Measurements from ENCODE around the gene RFT1.
A peak's percentile ranks its signal among the peaks of the same experiment; 100 is the strongest.

Gene RFT1

DNA sequence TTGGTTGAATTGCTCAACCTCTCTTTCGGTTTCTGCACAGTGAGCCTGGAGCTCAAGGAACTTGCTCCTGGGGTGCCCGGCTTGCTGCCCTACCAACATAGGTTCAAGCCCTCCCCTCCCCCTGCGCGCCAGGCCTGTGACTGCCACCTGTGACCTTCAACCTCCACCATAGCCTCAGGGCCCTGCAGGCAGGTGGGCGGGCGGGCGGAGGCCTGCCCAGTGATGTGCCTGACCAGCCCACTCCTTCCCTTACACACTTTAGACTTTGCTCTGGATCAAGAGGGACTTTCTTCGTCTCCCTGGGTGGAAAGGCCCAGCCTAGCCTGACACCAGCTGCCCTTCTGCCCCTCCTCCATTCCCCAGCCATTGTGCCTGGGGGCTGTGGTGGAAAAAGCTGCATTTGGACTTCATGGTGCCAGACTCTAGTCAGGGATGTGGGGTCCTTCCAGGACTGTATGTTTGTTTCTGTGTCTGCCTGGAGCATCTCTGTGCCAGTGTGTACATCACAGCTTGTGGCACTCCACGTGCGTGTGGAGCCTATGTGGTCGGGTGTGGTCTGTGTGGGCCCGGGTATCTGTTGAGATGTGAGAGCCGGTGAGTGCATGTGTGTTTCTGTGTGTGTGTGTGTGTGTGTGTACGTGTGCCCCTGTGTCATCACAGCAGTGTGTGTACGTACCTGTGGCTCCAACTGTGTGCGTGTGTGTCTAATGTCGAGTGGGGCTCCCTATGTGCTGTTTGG lies 40.3 kb upstream of the RFT1 start:
- peaks cover 0 to 52% (median 36%) of the 10 kb centered on the region in 5 donors for H3K36me3 ChIP-seq (ENCODE audit: control insufficient read depth in 5 of 5, insufficient read depth in 5 of 5, low read length in 5 of 5)
- peaks cover 20 to 96% (median 82%) of the 10 kb centered on the region in 5 donors for H3K4me1 ChIP-seq (ENCODE audit: control insufficient read depth in 5 of 5, insufficient read depth in 5 of 5, low read length in 5 of 5)
- H3K9me3 ChIP-seq (ENCODE audit: control insufficient read depth in 5 of 5, low read length in 5 of 5): no peaks in the 10 kb centered on the region
- H3K4me3 ChIP-seq (ENCODE audit: low read depth in 1 of 5, low read length in 5 of 5): peak overlapping the region in 3 of 5 donors; percentile 9 to 19 (median 18)
- peak overlapping the region in 1 of 5 donors; percentile 11 for H3K9ac ChIP-seq (ENCODE audit: low read length in 5 of 5)
- H3K27ac ChIP-seq (ENCODE audit: low read depth, low read length): peak overlapping the region; percentile 46
- H3K27me3 ChIP-seq (ENCODE audit: control insufficient read depth in 5 of 5, insufficient read depth in 4 of 5, low read length in 5 of 5): no peaks in the 10 kb centered on the region

DNA sequence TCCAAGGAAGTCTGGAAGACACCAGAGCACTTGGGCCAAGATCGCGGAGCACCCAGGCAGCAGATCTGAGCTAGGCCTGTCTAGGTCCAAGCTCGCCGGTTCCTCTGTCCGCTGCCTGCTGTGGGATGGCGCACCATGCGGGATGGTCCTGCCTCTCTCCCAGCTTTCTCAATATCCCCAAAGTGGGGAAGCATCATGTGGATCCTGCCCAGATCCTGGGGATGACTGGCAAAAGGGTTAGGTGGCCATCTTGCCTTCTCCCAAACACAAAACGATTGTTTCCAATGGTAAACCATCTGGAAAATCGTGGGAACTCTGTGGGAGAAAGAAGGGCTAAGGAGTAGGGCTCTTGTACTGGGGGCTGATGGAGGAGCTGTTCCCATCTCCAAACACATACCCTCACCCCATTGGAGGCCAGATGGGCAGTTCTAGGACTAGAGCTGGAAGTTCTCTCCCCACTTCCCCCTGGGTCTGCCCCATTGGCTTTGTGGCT lies 39.6 kb upstream of the RFT1 start:
- H3K36me3 ChIP-seq (ENCODE audit: control insufficient read depth in 5 of 5, insufficient read depth in 5 of 5, low read length in 5 of 5): peaks cover 0 to 52% (median 36%) of the 10 kb centered on the region in 5 donors
- H3K4me1 ChIP-seq (ENCODE audit: control insufficient read depth in 5 of 5, insufficient read depth in 5 of 5, low read length in 5 of 5): peaks cover 20 to 96% (median 82%) of the 10 kb centered on the region in 5 donors
- H3K27ac ChIP-seq (ENCODE audit: low read depth, low read length): peak overlapping the region; percentile 46
- H3K27me3 ChIP-seq (ENCODE audit: control insufficient read depth in 5 of 5, insufficient read depth in 4 of 5, low read length in 5 of 5): no peaks in the 10 kb centered on the region
- H3K9me3 ChIP-seq (ENCODE audit: control insufficient read depth in 5 of 5, low read length in 5 of 5): no peaks in the 10 kb centered on the region
- peak overlapping the region in 1 of 5 donors; percentile 34 for H3K4me3 ChIP-seq (ENCODE audit: low read depth in 1 of 5, low read length in 5 of 5)
- peak overlapping the region in 2 of 5 donors; percentile 11 to 35 for H3K9ac ChIP-seq (ENCODE audit: low read length in 5 of 5)

DNA sequence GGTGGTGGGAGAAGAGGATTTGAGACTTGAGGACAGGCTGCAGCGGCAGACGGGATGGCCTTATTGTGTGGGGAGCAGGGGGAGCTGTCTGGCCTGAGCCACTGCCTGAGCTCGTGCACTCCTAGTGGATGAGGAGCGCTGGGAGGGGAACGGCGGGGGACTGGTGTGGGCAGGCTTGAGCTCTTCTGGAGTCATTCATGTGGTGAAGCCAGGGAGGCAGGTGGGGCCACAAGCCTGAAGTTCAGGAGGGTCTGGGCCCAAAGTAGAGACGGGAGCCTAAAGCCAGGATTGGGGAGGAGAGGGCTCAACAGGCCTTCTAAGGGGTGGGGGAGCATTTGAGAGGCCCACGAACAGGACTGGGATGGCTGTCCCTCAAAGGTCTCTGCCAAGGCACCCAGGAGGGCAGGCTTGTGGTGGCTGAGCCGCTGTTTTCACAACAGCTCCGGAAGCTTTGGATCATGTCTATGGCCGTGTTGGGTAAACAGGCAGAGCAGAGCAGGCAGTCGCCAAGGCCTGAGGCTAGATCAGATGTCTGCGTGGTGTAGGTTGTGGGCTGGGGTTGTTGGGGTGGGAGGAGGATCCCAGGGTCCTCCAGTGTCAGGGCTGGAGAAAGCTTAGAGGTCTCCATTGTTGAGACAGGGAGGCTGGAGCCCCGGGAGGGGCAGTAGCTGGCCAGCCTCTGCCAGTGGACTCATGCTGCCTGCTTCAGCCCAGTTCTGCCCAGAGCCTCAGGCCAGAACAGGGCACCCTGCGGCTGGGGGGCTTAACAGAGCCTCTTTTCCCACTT lies 39.0 kb upstream of the RFT1 start:
- Histone ChIP-seq H3K9me3 (ENCODE audit: control insufficient read depth in 5 of 5, low read length in 5 of 5) (no peaks in the 10 kb centered on the region), H3K27ac (ENCODE audit: low read depth, low read length) (peak overlapping the region; percentile 46), H3K9ac (ENCODE audit: low read length in 5 of 5) (peak overlapping the region in 4 of 5 donors; percentile 11 to 63 (median 29)), H3K36me3 (ENCODE audit: control insufficient read depth in 5 of 5, insufficient read depth in 5 of 5, low read length in 5 of 5) (peaks cover 0 to 49% (median 31%) of the 10 kb centered on the region in 5 donors), H3K4me3 (ENCODE audit: low read depth in 1 of 5, low read length in 5 of 5) (peak overlapping the region in 4 of 5 donors; percentile 14 to 45 (median 28)), H3K27me3 (ENCODE audit: control insufficient read depth in 5 of 5, insufficient read depth in 4 of 5, low read length in 5 of 5) (no peaks in the 10 kb centered on the region), H3K4me1 (ENCODE audit: control insufficient read depth in 5 of 5, insufficient read depth in 5 of 5, low read length in 5 of 5) (peaks cover 20 to 97% (median 85%) of the 10 kb centered on the region in 5 donors)

DNA sequence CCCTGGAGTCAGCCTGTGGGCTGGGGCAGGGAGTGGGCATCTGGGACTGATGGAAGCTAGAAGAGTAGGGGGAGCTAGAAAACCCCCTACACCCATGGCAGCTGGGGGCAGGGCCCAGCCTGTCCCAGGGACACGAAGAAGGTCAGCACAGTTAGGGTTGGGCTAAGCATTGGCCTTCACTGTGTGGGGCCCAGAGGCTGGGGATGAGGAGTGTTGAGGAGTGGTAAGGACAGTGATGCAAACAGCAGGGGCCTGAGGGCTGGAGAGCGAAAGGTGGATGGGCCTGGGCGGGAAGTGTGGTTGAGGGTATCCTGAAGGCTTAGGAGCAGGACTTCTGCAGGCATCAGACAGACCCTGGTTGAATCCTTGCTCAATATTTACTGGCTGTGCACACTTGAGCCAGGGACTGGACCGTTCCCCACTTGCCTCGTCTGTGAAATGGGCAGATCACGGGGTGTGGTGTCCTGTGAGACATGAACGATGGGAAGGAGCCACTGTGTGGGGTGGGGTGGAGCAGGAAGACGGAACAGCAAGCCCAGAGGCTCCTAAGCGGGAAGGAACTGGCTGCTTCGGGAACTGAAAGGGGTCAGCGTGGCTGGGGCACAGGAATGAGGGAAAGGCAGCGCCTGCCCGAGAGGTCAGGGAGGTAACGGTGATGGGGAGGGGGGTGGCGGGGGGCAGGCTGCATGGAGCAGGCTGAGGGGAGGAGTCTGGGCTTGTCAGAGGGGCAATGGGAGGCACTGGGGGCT lies 38.1 kb upstream of the RFT1 start:
- peaks cover 21 to 99% (median 94%) of the 10 kb centered on the region in 5 donors for H3K4me1 ChIP-seq (ENCODE audit: control insufficient read depth in 5 of 5, insufficient read depth in 5 of 5, low read length in 5 of 5)
- H3K36me3 ChIP-seq (ENCODE audit: control insufficient read depth in 5 of 5, insufficient read depth in 5 of 5, low read length in 5 of 5): peaks cover 0 to 41% (median 23%) of the 10 kb centered on the region in 5 donors
- peak overlapping the region; percentile 78 for H3K27ac ChIP-seq (ENCODE audit: low read depth, low read length)
- H3K4me3 ChIP-seq (ENCODE audit: low read depth in 1 of 5, low read length in 5 of 5): peak overlapping the region in 3 of 5 donors; percentile 20 to 45 (median 22)
- no peaks in the 10 kb centered on the region for H3K9me3 ChIP-seq (ENCODE audit: control insufficient read depth in 5 of 5, low read length in 5 of 5)
- H3K9ac ChIP-seq (ENCODE audit: low read length in 5 of 5): peak overlapping the region in 3 of 5 donors; percentile 2 to 48 (median 47)
- H3K27me3 ChIP-seq (ENCODE audit: control insufficient read depth in 5 of 5, insufficient read depth in 4 of 5, low read length in 5 of 5): no peaks in the 10 kb centered on the region

DNA sequence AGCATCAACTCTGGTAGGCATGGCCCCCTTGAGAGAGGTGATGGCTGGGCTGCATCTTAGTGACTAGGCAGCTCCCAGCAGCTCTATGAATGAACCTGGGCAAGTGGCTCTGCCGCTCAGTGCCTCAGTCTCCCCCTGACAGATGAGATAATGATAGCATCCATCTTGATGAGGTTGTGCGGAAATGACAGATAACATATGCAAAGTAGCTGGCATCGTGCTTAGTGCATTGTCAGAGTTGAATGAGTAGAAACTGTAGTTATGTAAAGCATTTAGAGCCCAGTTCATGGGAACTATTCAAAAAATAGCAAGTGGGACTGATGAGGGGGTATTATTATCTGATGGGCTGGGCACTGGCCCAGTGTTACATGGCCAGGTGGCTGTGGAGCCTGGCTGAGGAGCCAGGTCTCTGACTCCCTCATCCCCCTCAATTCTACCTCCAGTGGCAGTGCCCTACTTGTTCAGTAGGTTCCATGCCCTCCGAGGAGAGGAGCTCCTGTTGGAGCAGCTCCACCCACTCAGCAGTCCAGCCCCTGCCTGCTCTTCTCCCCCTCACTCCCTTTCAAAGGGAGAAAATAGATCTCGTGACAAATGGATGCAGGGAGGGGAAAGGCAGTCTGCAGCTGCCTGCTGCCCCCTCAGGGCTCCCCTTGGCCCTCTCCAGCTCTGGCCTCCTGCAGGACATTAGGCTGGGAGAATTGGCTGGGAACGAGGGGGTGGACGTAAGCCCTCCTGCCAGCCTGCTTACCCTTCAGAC lies 37.4 kb upstream of the RFT1 start:
- Histone ChIP-seq H3K9me3 (ENCODE audit: control insufficient read depth in 5 of 5, low read length in 5 of 5) (no peaks in the 10 kb centered on the region), H3K27ac (ENCODE audit: low read depth, low read length) (peak overlapping the region; percentile 78), H3K9ac (ENCODE audit: low read length in 5 of 5) (peak overlapping the region in 2 of 5 donors; percentile 2 to 73), H3K36me3 (ENCODE audit: control insufficient read depth in 5 of 5, insufficient read depth in 5 of 5, low read length in 5 of 5) (peaks cover 0 to 34% (median 16%) of the 10 kb centered on the region in 5 donors), H3K27me3 (ENCODE audit: control insufficient read depth in 5 of 5, insufficient read depth in 4 of 5, low read length in 5 of 5) (no peaks in the 10 kb centered on the region), H3K4me1 (ENCODE audit: control insufficient read depth in 5 of 5, insufficient read depth in 5 of 5, low read length in 5 of 5) (peaks cover 23 to 100% (median 99%) of the 10 kb centered on the region in 5 donors), H3K4me3 (ENCODE audit: low read depth in 1 of 5, low read length in 5 of 5) (peak overlapping the region in 4 of 5 donors; percentile 11 to 52 (median 30))

DNA sequence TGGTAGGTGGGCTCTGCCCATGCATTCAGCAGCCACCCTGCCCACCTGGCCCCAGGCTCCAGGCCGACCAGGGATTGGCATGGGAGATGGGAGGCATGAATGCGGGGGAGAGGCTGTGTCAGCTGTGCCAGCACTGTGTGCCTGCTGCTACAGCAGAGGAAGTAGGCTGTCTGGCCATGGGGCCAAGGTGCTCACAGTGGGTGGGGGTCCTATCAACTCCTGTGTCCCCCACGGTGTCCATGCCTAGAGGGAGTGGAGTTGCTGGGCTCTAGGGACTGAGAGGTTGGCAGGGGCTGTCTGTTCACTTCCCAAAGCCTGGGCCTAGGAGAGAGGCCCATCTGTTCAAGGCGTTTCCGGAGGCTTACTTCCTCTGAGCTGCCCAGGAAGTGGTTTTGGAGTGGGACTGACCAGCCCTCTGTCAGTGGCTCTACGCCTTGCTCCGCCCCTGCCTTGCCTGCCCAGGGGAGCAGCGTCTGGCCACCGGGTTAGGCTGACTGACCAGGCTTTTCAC lies 36.6 kb upstream of the RFT1 start:
- no peaks in the 10 kb centered on the region for H3K27me3 ChIP-seq (ENCODE audit: control insufficient read depth in 5 of 5, insufficient read depth in 4 of 5, low read length in 5 of 5)
- H3K9me3 ChIP-seq (ENCODE audit: control insufficient read depth in 5 of 5, low read length in 5 of 5): no peaks in the 10 kb centered on the region
- H3K9ac ChIP-seq (ENCODE audit: low read length in 5 of 5): peak overlapping the region in 3 of 5 donors; percentile 56 to 73 (median 60)
- peaks cover 0 to 31% (median 11%) of the 10 kb centered on the region in 5 donors for H3K36me3 ChIP-seq (ENCODE audit: control insufficient read depth in 5 of 5, insufficient read depth in 5 of 5, low read length in 5 of 5)
- H3K27ac ChIP-seq (ENCODE audit: low read depth, low read length): peak overlapping the region; percentile 78
- H3K4me1 ChIP-seq (ENCODE audit: control insufficient read depth in 5 of 5, insufficient read depth in 5 of 5, low read length in 5 of 5): peaks cover 25 to 98% (median 97%) of the 10 kb centered on the region in 5 donors
- peak overlapping the region; percentile 11 to 52 (median 29) for H3K4me3 ChIP-seq (ENCODE audit: low read depth in 1 of 5, low read length in 5 of 5)

DNA sequence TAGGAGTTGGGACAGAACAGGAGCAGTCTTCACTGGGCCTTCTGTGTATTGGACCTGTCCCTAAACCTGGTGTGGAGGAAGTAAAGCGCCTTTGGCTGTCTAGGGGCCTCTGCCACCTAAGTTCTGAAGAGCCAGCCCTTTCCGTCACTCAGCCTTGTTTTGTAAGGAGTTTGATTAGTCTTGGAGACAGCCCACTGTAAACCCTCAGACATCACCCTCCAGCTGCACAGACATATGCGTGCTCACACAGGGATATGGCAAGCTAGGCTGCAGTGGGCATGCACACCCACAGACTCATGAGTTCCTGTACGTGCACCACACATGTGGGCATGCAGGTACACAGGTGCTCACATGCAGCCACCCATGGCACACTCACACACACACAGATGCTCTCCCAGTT lies 36.0 kb upstream of the RFT1 start:
- Histone ChIP-seq H3K9ac (ENCODE audit: low read length in 5 of 5) (peak overlapping the region in 3 of 5 donors; percentile 32 to 73 (median 60)), H3K9me3 (ENCODE audit: control insufficient read depth in 5 of 5, low read length in 5 of 5) (no peaks in the 10 kb centered on the region), H3K27ac (ENCODE audit: low read depth, low read length) (peak overlapping the region; percentile 78), H3K27me3 (ENCODE audit: control insufficient read depth in 5 of 5, insufficient read depth in 4 of 5, low read length in 5 of 5) (no peaks in the 10 kb centered on the region), H3K36me3 (ENCODE audit: control insufficient read depth in 5 of 5, insufficient read depth in 5 of 5, low read length in 5 of 5) (peaks cover 0 to 30% (median 10%) of the 10 kb centered on the region in 5 donors), H3K4me3 (ENCODE audit: low read depth in 1 of 5, low read length in 5 of 5) (peak overlapping the region in 3 of 5 donors; percentile 42 to 56 (median 52)), H3K4me1 (ENCODE audit: control insufficient read depth in 5 of 5, insufficient read depth in 5 of 5, low read length in 5 of 5) (peaks cover 24 to 92% (median 91%) of the 10 kb centered on the region in 5 donors)

DNA sequence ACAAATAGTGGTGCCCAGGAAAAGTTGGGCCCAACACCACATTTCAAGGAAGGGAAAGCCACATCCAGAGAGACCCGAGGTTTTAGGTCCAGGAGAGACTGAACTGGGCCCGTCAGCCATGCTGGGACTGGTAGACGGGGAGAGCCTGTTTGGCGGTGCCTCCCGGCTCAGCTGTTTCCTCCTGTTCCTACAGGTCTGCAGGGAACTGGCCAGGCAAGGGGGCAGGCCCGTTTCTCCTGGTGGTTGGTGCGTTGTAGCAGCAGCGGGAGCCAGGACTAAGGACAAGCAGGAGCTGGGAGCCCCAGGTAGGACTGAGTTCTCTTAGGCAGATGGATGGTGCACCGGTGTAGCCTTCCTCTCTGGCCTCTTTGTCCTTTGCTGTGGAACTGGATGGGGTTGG lies 34.7 kb upstream of the RFT1 start:
- peaks cover 27 to 86% (median 84%) of the 10 kb centered on the region in 5 donors for H3K4me1 ChIP-seq (ENCODE audit: control insufficient read depth in 5 of 5, insufficient read depth in 5 of 5, low read length in 5 of 5)
- no peaks in the 10 kb centered on the region for H3K27me3 ChIP-seq (ENCODE audit: control insufficient read depth in 5 of 5, insufficient read depth in 4 of 5, low read length in 5 of 5)
- H3K9ac ChIP-seq (ENCODE audit: low read length in 5 of 5): peak overlapping the region in 3 of 5 donors; percentile 4 to 73 (median 60)
- peaks cover 0 to 19% (median 5%) of the 10 kb centered on the region in 5 donors for H3K36me3 ChIP-seq (ENCODE audit: control insufficient read depth in 5 of 5, insufficient read depth in 5 of 5, low read length in 5 of 5)
- H3K4me3 ChIP-seq (ENCODE audit: low read depth in 1 of 5, low read length in 5 of 5): peak overlapping the region in 1 of 5 donors; percentile 1
- H3K27ac ChIP-seq (ENCODE audit: low read depth, low read length): peak overlapping the region; percentile 78
- H3K9me3 ChIP-seq (ENCODE audit: control insufficient read depth in 5 of 5, low read length in 5 of 5): no peaks in the 10 kb centered on the region
